PC-9 (cell line): ENCODE results near the gene GET3. TPM values are rescaled to one million over a fixed set of nuclear protein-coding genes. Genes with fewer than 3 reads are reported as not detected.

ENCODE experiments used
- BruUV-seq: library from RNA; stranded (reverse); fragments of 400-500 nt; replicated peaks from 2 replicates; lab custom pipeline; 2021; lab: Mats Ljungman, UMichigan
- CTCF ChIA-PET: fragments of 300-600 bp; sonication (Branson Sonifier 250); formaldehyde crosslinking; loops from one replicate; lab custom pipeline; 2022; ENCODE audit warnings: antibody characterized with exemption; lab: Charles Lee
- POLR2A ChIA-PET: fragments of 300-600 bp; sonication (Branson Sonifier 250); formaldehyde crosslinking; loops from one replicate; lab custom pipeline; 2022; ENCODE audit warnings: antibody characterized with exemption; ENCODE audit not compliant: unreplicated experiment; lab: Charles Lee
- DNase-seq, 2 experiments: peaks; one replicate each; pipeline versions ENCODE4 v3.0.0 to v3.0.0-alpha.2; 2015 to 2022; ENCODE audit warnings: mixed read lengths in 1 of 2
- H2AFZ ChIP-seq: fragments of 200-600 bp; sonication (generic); 2 replicates; pipeline ENCODE4 v1.8.1; 2017; ENCODE audit warnings: antibody characterized with exemption
- H3F3A ChIP-seq: fragments of 200-600 bp; sonication (generic); 2 replicates; pipeline ENCODE4 v1.8.1; 2017; ENCODE audit warnings: antibody characterized with exemption, mild to moderate bottlenecking, low read depth; ENCODE audit not compliant: insufficient read depth
- H3K27ac ChIP-seq: fragments of 200-600 bp; sonication (generic); 2 replicates; pipeline ENCODE4 v1.6.1; 2016; ENCODE audit warnings: mixed run types
- H3K27me3 ChIP-seq: fragments of 200-600 bp; sonication (generic); 2 replicates; pipeline ENCODE4 v1.6.1; 2016; ENCODE audit warnings: low read depth, mixed run types; ENCODE audit not compliant: insufficient read depth
- H3K36me3 ChIP-seq: fragments of 200-600 bp; sonication (generic); 2 replicates; pipeline ENCODE4 v1.6.1; 2016; ENCODE audit warnings: low read depth, mixed run types
- H3K4me1 ChIP-seq: fragments of 200-600 bp; sonication (generic); replicated peaks from 2 replicates; pipeline ENCODE4 v1.6.1; 2016; ENCODE audit warnings: mixed run types; ENCODE audit not compliant: insufficient read depth
- H3K4me2 ChIP-seq: fragments of 200-600 bp; sonication (generic); 2 replicates; pipeline ENCODE4 v1.6.1; 2017; ENCODE audit warnings: mixed run types
- H3K4me3 ChIP-seq: fragments of 200-600 bp; sonication (generic); 2 replicates; pipeline ENCODE4 v1.6.1; 2016; ENCODE audit warnings: mixed run types
- H3K79me2 ChIP-seq: fragments of 200-600 bp; sonication (generic); 2 replicates; pipeline ENCODE4 v1.6.1; 2017; ENCODE audit warnings: low read depth, mixed run types
- H3K9me2 ChIP-seq: fragments of 200-600 bp; sonication (generic); 2 replicates; pipeline ENCODE4 v1.8.1; 2017; ENCODE audit warnings: mild to moderate bottlenecking; ENCODE audit not compliant: insufficient read depth
- H3K9me3 ChIP-seq: fragments of 200-600 bp; sonication (generic); 2 replicates; pipeline ENCODE4 v1.8.1; 2016; ENCODE audit warnings: low read depth; ENCODE audit not compliant: insufficient read depth
- H4K20me1 ChIP-seq: fragments of 200-600 bp; sonication (generic); 2 replicates; pipeline ENCODE4 v1.8.1; 2017; ENCODE audit not compliant: insufficient read depth
- EZH2 ChIP-seq: fragments of 200-600 bp; sonication (generic); IDR thresholded peaks from 2 replicates; pipeline ENCODE4 v1.8.0; 2017; ENCODE audit warnings: antibody characterized with exemption, low read depth
- intact Hi-C: fragments of 100-400 bp; cut with micrococcal nuclease; formaldehyde crosslinking; loops from one replicate; pipeline ENCODE4 v1.10.0; 2022; ENCODE audit not compliant: unreplicated experiment
- total RNA-seq: library from RNA; stranded (reverse); gene quantifications from 2 replicates; pipeline ENCODE4 v1.2.3, GENCODE V29; 2021
- TF ChIP-seq, protein P1 (sequence below): fragments of 200-600 bp; sonication (generic); conservative IDR thresholded peaks from 2 replicates; pipeline ENCODE4 v1.6.1; 2017; ENCODE audit warnings: mixed run types, antibody characterized with exemption, mild to moderate bottlenecking, moderate library complexity

Gene GET3
- total RNA-seq, 1 experiment from 2014 or later, result 81.9 TPM

DNA sequence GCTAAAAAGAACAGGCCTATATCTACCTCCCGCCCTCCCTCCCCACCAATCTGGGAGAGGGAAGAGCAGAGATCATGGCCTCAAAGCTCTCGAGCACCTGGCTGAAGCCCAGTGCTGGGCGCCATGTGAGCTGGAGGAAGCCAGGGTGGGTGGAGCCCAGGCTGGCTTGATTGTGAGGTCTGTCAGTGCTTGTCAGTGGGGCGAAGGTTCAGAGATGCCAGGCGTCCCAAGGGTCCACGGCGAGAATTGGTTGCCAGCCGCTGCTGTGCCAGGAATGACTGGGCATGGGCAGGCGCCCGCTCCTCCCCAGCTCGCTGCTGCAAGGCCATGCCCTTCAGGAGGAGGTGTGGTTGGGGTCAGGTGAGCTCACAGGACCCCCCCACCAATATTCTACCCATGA is 25.8 kb downstream of the GET3 start:
- peaks cover 3% of the 10 kb centered on the region; the same call in 1 of the 2 replicates for H4K20me1 ChIP-seq
- H3K4me2 ChIP-seq, result no peak overlapping the region
- POLR2A ChIA-PET, result interaction anchor here (0.5 kb wide), 1 partner anchor 31 kb away, joined by 38 read pairs; no protein-coding TSS in a partner anchor
- DNase-seq, result no peak
- intact Hi-C loops, result no loop called here
- H3K9me2 ChIP-seq, result no peaks in the 10 kb centered on the region
- H3K36me3 ChIP-seq, result peaks cover 6% of the 10 kb centered on the region; the same call in 1 of the 2 replicates
- TF ChIP-seq, protein P1, sequence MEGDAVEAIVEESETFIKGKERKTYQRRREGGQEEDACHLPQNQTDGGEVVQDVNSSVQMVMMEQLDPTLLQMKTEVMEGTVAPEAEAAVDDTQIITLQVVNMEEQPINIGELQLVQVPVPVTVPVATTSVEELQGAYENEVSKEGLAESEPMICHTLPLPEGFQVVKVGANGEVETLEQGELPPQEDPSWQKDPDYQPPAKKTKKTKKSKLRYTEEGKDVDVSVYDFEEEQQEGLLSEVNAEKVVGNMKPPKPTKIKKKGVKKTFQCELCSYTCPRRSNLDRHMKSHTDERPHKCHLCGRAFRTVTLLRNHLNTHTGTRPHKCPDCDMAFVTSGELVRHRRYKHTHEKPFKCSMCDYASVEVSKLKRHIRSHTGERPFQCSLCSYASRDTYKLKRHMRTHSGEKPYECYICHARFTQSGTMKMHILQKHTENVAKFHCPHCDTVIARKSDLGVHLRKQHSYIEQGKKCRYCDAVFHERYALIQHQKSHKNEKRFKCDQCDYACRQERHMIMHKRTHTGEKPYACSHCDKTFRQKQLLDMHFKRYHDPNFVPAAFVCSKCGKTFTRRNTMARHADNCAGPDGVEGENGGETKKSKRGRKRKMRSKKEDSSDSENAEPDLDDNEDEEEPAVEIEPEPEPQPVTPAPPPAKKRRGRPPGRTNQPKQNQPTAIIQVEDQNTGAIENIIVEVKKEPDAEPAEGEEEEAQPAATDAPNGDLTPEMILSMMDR, result no peak
- no peak for TF ChIP-seq EZH2
- H3K9me3 ChIP-seq, result no peaks in the 10 kb centered on the region
- H3K4me3 ChIP-seq, result no peak overlapping the region
- H3K27ac ChIP-seq, result no peak overlapping the region
- no peaks in the 10 kb centered on the region for H3K27me3 ChIP-seq
- CTCF ChIA-PET, result interaction anchor here (0.5 kb wide), 1 partner anchor 85 kb away, joined by 4 read pairs; no protein-coding TSS in a partner anchor
- BruUV-seq, result no TSS peak
- H2AFZ ChIP-seq, result no peak overlapping the region
- H3K79me2 ChIP-seq, result no peaks in the 10 kb centered on the region
- H3K4me1 ChIP-seq, result no peaks in the 10 kb centered on the region
- H3F3A ChIP-seq, result peaks cover 54% of the 10 kb centered on the region

DNA sequence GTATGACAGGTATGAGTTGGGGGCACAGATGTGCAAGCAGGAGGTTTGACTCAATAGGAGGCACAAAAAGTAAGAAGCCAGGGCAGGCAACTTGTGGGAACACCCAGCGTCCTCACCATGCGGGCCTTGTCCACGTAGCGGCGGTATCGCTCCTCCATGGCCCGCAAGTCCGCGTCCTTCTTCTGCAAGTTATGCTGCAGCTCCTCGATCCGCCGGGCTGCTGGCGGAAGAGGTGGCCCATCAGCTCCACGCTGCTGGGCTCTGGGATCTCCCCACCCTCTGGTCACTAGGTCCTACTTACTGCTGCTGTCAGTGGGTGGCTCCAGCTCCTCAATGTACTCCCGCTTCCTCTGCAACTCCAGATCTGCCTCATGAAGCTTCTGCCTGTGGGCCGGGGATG is 27.4 kb downstream of the GET3 start:
- Histone ChIP-seq H3K9me2 (no peaks in the 10 kb centered on the region), H3K4me1 (no peaks in the 10 kb centered on the region), H2AFZ (no peak overlapping the region), H3K36me3 (peaks cover 9% of the 10 kb centered on the region; the same call in 1 of the 2 replicates), H3K79me2 (no peaks in the 10 kb centered on the region), H3K4me3 (no peak overlapping the region), H4K20me1 (peaks cover 3% of the 10 kb centered on the region; the same call in 1 of the 2 replicates), H3K27me3 (no peaks in the 10 kb centered on the region), H3K4me2 (no peak overlapping the region), H3K9me3 (no peaks in the 10 kb centered on the region), H3K27ac (no peak overlapping the region), H3F3A (peaks cover 50% of the 10 kb centered on the region)
- ChIA-PET CTCF (no interaction called here), POLR2A (interaction anchor here (0.5 to 0.6 kb wide), 2 partner anchors 46 to 121 kb away, joined by 5 to 7 read pairs; no protein-coding TSS in a partner anchor)
- TF ChIP-seq, protein P1, result no peak
- no peak for TF ChIP-seq EZH2
- intact Hi-C loops, result no loop called here
- no TSS peak for BruUV-seq
- no peak for DNase-seq

DNA sequence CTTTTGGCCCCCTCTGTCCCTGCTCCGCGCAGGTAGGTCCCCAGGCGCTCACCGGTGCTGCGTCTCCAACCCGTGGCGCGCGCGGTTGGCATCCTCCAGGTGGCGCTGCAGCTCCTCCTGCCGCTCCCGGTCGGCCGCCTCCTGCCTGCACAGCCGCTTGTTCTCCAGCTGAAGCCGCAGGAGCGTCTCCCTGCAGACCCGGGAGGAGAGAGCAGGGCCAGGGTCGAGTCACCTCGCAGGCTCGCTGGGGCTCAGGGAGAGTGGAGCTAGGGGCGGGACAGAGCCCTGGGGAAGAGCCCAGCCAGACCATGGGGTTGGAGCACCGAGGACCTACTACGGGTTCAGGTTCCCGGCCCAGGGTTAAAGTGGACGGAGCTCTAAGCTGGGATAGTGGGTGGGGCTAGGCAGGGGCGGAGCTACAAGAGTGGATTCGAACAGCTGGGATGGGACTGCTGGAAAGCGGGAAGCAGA is 28.8 kb downstream of the GET3 start:
- POLR2A ChIA-PET, result interaction anchor here (0.6 kb wide), 5 partner anchors 16 to 71 kb away, joined by 3 to 17 read pairs (median 8); no protein-coding TSS in a partner anchor
- no TSS peak for BruUV-seq
- peak overlapping the region; percentile 25; the same call in 1 of the 2 replicates for H3K4me3 ChIP-seq
- H3K4me1 ChIP-seq, result no peaks in the 10 kb centered on the region
- peaks cover 49% of the 10 kb centered on the region for H3F3A ChIP-seq
- H3K9me3 ChIP-seq, result no peaks in the 10 kb centered on the region
- peak overlapping the region; percentile 52; the same call in 1 of the 2 replicates for H3K4me2 ChIP-seq
- no peak overlapping the region for H2AFZ ChIP-seq
- intact Hi-C loops, result loop anchor here (1.0 to 2.0 kb wide), 2 partner anchors 31 to 81 kb away; no protein-coding TSS in a partner anchor
- no peaks in the 10 kb centered on the region for H3K79me2 ChIP-seq
- CTCF ChIA-PET, result interaction anchor here (0.5 to 1.3 kb wide), 9 partner anchors 8 to 842 kb away, joined by 3 to 14 read pairs (median 4); partner anchors contain the start of gene GCDH
- no peaks in the 10 kb centered on the region for H3K27me3 ChIP-seq
- H3K27ac ChIP-seq, result no peak overlapping the region
- peaks cover 13% of the 10 kb centered on the region; the same call in 1 of the 2 replicates for H3K36me3 ChIP-seq
- peaks cover 3% of the 10 kb centered on the region; the same call in 1 of the 2 replicates for H4K20me1 ChIP-seq
- DNase-seq, result peak; percentile 59 to 85
- no peaks in the 10 kb centered on the region for H3K9me2 ChIP-seq
- no peak for TF ChIP-seq EZH2
- TF ChIP-seq, protein P1, result peak; percentile 85
